Cerebellar nuclear complex (tissue), 1 donor: ENCODE measurements around the gene ABI1.
A peak's percentile ranks its signal among the peaks of the same experiment; 100 is the strongest.

Experiments used
- DNase-seq, 2 experiments: peaks; one replicate each; lab custom pipeline; 2025; lab: John Stamatoyannopoulos, UW

ABI1 gene

DNA sequence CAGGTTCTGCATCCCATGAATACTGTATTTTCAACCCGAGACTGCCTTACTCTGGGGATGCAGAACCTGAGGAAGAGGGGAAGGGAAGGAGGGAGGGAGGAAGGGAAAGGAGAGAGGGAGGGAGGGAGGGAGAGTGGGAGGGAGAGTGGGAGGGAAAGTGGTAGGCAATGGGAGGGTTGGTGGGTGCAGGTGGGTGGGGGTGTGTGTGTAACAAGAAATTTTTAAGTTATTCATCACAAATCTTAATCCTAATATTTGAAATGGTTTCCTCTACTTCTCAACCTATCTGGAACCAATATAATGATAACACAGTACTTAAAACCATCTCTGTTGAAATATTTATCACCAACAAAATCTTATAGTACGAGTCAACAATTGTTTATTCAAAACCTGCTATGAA, 95.2 kb downstream of the ABI1 start:
- no peak for DNase-seq

DNA sequence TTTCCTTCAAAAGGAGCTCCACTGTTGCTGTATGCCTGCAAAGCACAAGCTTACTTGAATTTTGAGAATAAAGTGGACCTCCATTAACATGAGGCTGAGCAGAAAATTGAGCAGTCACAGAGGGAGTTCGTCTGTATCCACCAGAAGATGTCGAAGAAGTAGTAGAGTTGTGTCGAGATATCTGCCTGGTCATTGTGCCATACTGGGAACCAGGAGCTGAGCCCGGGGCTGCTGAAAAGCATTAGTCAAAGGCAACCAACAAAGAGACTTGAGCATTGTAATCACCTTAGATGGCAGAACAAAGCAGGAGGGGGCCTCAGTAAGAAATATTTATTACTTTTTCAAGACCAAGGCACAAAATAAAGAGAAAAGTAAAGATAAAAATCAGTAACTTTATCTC, 101.8 kb downstream of the ABI1 start:
- DNase-seq: no peak

DNA sequence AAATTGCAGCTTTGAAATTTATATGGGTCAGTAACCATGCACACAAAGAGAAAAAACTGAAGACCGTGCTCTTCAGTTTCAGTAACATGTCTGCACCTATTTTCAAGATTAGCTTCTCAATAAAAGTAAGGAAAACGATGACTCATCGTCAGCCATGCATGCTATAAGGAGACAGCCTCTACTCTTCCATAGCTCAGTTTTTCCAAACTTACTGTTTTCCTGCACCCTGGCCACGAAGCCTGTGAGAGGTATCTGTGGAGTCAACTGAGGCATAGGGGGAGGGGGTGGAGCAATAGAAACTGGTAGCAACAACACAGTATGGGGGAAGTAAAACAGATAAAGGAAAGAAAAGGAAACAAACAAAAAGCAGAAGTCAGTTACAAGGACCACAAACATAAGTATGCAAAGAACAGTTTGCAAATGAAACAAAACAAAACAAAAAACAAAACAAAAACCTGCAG, 105.3 kb downstream of the ABI1 start:
- no peak for DNase-seq

DNA sequence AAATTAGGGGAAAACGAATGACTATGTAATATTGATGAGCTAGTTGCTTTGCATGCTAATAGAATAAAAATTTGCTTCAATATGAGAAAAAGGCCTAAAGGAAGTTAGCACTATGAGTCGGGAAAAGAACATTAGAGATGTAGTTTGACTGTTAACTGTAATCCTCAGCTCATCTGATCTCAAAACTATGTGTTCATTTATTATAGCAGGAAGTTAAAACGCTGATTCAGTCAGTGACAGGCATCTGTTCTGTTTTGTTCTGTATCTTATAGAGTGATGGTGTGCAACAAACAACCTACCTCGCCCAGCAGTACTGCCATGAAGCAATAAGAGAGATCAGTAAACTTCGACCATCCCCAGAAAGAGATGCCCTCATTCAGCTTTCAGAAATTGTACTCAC, 114.7 kb downstream of the ABI1 start:
- DNase-seq: no peak

DNA sequence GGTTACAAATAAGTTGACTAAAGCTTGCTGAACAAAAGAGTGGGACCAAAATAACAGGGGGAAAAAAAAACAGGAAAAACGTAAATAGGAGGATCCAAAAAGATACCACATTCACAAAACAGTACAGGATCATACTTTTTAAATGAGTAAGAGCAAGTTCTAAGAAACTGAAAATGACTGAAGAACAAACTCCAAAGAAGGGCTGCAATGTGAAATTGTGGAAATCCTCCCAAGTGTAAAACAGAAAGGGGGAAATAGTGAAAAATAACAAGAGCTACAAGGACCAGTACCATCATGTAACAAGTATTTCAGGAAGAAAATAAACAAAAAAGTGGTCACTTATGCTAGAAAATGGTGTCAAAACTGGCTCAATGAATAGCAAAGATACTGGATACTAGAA, 116.9 kb downstream of the ABI1 start:
- DNase-seq: no peak

DNA sequence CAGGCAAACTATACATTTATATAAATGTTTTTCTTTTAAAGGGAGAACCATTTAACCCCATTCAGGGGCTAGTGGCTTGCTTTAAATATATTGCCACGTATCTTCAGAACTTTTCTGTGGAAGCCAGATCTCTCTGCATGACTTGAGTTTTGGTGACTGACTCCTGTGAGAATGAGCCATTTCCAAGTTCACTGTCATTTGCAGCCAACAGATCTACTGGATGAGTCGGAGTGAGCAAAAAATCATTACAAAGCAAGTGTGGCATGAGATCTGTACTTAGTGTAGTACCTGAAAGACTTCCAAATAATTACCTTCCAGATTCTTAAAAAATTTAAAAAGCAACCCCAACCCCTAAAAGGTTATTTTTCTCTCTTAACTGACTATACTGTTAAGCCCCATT, 117.7 kb downstream of the ABI1 start:
- DNase-seq: no peak

DNA sequence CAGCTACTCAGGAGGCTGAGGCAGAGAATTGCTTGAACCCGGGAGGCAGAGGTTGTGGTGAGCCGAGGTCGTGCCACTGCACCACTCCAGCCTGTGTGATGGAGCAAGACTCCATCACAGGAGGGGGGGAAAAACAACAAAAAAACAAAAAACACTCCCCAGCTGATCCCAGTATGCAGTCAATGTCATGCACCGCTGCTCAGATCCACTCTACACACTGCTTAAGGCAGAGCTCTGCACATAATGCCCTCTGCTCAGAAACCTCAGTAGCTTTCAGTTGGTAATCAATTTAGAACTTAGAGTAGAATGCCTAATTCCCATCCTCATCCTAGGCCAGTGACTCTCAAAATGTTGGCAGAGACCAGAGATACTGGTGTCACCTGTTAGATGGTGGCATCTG, 119.4 kb downstream of the ABI1 start:
- DNase-seq: no peak

DNA sequence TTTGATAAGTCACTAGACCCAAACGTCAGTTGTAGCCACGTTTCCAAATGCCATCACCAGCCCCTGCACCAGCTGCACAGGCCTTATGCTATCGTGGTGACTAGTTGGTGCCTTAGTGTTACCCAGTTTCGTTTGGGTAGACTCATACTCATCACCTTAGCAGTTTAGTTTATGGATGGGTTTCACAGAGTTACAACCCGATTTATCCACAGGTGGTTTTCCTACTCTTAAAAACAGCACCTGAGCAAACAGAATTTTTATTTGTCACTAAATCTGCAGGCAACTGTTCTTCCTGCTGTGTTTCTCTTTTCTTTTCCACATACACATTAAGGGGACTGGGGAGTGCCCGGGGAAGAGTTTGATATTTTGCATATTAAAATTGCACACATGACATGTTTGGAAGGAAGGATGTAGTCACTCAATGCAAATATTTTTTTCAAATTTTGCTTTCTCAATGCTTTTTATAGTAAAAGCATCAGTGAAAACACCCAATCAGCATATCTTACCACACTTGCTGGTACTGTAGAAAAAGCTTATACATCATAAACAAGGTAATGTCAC, 121.6 kb downstream of the ABI1 start:
- DNase-seq: no peak

DNA sequence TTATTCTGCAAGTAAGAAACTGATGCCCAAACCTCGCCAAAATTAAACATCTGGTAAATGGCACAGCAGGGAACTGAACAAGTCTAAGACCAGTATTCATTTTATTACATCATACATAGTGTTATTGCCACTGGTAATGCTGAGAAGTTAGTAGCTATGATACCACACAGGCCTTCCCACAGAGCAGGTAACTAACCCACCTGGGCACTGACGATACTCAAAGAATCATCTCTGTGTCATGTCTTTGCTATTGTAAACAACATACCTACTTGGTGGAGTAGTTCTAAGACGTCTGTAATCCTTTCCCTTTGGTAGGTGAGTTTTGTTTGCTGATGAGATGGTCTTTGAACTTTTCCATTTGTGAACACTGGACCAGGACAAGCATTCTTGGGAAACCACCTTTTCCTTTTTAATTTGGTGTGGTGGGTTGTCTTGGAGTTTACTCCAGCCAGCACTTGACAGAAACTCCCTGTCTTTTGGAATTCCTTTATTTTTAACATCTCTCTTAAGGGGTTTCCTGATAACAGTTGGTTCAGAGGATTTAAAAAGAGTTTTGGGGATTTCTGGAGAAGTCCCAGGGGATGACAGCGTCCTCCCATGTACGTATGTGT, 122.4 kb downstream of the ABI1 start:
- no peak for DNase-seq

DNA sequence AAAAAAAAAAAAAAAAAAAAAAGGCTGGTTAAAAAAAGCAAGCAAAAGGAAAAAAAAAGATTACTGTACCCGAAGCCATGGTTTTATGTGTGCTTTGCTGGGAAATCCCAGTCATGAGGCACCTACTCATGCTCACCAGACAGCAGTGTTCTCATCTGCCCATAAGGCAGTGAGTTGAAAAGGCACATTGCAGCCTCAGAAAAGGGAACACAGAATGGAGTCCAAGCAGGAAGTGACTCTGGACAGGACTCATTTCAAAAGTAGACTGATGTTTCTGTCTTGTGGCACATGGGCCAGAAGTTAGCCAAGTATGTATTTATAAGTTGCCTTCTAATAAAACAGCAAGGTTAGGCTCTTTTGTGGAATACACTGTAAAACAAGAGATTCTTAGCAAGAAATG, 123.0 kb downstream of the ABI1 start:
- DNase-seq: no peak

DNA sequence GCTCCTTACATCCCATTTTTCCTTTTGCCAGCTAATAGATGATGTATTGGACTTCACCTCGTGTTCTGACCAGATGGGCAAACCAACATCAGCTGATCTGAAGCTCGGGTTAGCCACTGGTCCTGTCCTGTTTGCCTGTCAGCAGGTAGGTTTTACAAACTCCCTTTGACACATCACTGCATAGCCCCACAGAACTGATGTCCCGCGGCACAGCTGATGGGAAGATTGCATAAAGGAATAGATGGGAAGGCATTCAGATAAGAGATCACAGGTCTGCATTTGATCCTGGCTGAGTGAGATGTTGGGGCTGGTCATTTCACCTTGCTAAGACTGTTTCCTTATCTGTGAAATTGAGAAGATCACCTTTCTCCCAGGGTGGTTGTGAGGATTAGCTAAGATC, 125.3 kb downstream of the ABI1 start:
- DNase-seq: no peak

DNA sequence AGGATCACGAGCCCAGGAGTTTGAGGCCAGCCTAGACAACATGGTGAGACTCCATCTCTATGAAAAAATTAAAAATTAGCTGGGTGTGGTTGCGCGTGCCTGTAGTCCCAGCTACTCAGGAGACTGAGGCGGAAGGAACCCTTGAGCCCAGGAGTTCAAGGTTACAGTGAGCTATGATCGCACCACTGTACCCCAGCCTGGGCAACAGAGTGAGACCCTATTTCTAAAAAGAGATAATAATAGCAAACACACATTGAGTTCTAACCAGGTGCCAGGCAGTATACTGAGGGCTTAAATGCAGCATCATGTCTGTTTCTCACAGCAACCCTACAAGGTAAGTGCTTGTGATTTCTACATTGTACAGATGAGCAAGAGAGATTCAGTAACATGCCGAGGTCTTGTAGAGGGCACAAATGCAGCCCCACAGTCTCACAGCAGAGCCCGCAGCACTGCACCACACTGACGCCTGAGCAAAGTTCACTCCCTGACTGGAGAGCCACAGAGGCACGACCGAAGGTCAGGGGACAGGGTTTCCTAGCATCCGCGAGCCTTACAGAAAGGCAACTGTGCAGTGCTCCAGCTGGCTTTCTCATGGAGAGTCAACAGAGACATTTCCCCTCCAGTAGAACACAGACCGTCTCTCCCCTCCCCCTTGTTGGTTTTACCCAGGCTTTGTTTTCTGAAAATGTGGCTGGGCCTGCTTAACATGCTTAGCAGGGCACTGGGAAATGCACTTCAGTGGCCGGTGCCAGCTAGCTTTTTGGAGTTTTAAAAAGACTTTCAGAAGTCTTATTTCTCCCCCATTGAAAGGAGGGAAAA, 126.8 kb downstream of the ABI1 start:
- DNase-seq: no peak

DNA sequence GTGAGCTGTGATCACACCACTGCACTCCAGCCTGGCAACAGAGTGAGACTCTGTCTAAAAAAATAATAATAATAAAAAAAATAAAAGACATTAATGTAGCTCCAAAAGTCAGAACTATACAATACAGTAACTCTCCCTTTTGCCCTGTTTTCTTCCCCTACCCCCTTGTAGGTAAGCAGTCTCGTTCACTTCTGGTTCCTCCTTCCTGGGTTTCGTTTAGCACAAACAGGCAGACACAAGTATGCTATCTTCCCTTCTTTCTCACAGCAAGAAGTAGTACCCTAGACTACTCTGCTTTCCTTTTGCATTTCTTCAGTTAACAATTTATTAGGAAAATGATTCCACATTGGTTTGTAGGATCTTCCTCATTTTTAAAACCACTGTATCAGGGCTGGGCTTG, 130.2 kb downstream of the ABI1 start:
- no peak for DNase-seq

DNA sequence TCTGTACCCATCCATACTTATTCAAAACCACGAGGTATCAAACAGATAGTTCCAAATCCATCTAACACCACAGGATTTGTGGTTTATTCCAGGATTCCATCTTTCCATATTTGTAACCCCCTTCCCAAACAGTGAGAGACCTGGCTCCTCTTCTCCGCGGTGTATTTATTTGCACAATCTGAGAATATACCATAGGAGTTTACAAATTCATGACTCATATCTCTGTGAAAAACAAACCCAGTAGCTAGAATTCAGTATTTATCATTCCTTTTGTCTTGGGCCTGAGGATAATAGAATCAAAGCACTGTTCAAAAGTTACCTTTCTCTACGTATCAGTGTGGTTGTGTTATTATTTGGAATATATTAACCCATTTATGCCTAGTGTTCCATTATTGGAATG, 131.4 kb downstream of the ABI1 start:
- DNase-seq: no peak

DNA sequence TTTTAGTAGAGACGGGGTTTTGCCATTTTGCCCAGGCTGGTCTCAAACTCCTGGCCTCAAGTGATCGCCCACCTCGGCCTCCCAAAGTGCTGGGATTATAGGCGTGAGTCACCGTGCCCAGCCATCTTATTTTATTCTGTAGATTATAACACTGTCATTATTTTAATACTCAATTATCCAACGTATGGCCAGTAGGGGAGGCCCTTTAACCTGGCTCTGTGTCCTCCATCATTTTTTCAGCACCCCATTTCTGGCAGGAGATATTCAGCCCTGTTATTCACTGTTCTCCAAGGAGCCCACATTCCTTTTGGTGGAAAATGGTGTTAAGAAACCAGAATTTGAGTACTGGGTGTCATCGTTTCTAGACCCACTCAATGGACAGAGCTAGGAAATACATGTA, 131.8 kb downstream of the ABI1 start:
- DNase-seq: no peak

DNA sequence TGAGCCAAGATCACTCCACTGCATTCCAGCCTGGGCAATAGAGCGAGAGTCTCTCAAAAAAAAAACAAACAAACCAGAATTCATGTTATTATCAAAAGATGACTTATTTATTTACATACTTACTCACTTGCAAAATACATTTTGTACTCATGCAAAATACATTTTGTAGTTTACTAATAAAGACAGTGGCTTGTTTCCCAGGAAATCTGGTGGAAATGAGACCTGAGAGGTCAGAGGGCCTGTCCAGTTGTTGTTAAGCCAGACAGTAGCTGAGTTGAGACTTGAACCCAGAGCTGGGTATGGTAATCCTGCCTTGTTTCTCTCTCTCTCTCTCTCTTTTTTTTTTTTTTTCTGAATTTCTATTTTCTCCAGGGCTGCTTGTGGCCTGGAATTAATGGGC, 133.8 kb downstream of the ABI1 start:
- no peak for DNase-seq

DNA sequence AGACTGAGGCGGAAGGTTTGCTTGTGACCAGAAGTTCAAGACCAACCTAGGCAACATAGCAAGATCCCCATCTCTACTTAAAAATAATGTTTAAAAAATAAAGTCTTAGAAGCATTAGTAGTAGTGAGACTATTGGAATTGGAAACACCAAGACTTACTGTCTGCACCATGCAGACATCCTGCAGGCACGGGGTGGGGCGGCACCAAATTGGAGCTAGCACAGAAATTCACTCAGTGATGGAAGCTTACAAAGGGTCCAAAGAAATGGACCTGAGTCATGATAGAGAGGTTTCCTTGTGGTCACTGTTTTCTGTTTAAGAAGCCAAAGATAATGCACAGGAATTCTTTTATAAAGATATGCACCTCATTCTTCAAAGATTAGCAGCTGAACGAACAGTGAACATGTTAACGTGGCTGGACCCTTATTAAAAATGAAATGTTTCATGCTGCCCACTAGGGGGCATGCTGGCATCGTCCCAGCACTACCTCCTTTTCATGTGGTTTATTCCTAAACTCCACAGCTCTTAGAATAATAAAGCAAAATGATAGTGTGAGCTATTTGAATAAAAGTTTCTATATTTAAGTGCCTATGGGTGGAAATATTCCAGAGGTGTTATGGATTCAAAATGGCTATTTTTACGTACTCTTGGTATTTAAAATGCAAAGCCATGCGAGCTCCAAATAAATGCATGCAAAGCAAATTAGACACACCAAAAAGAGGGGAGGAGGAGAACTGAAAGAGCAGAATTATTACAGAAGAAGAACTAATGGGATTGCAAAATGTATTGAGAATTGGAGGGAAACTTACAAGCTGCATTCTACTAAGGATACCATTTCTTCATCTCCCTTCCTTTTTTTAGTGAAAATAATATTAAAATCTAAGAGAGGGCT, 134.7 kb downstream of the ABI1 start:
- no peak for DNase-seq

DNA sequence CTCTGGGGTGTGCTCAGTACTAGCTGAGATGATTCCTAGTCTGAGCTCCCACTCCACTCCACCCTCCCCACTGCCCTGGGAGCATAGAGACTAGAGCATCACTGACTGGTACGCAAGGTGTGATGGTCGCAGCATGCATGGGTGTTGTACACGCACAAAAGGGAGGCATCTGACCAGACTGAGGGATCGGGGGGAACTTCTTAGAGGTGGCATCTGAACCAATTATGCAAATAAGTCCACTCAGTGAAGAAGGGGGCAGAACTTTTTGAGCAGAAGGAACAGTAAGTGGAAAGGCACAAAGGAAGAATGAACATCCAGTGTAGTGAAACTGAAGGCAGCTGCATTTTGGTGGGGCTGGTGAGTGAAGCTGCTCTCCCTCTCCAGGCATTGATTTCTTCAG, 137.7 kb downstream of the ABI1 start:
- no peak for DNase-seq

DNA sequence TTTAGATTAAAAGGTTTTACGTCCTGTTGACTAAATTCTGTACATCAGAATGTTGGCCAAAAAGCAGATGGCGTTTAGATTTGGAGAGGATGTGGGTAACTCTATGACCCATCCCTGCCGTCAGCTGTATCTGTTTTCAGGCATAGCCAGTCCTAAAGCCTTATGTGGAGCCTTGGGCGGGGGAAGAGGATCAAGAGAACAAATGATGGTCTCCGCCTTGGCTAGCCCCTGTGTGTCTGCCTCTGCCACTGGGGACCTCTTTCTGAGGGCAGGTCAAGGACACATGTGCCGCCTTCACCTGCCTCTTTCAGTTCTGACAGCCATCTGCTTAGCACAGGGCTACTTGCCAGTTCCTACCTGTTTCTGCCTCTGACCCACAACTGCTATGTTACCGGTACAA, 139.2 kb downstream of the ABI1 start:
- no peak for DNase-seq

DNA sequence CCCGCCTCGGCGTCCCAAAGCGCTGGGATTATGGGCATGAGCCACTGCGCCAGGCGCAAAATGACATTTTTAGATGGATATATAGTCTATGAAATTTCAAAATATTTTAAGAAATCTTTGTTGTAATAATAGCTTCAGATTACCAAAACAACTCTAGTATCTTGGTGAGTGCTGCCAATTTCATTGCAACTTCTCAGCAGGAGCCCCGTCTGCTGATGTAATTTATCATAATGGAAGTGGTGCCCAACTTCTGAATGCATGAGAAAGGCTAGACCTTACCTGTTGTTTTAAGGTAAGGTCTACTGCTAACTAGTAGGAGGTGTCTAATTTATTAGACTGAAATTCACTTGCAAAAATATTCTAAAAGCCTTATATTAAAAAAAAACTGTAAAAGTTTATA, 143.3 kb downstream of the ABI1 start:
- DNase-seq: no peak

DNA sequence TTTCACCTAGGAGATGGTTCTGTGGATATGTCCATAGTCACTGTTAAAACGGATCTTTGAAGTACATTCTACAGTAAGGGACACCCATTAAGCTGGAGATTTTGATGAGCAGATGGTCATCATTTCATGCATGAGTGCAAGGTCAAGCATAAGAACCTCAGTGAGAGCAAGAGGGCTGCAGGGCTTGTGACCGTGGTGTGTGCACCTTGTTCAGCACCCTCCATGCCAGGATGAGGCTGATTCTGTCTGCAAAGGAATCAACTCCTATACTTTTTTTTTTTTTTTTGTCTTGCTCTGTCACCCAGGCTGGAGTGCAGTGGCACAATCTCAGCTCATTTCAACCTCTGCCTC, 145.6 kb downstream of the ABI1 start:
- peak; percentile 21 to 27 for DNase-seq

DNA sequence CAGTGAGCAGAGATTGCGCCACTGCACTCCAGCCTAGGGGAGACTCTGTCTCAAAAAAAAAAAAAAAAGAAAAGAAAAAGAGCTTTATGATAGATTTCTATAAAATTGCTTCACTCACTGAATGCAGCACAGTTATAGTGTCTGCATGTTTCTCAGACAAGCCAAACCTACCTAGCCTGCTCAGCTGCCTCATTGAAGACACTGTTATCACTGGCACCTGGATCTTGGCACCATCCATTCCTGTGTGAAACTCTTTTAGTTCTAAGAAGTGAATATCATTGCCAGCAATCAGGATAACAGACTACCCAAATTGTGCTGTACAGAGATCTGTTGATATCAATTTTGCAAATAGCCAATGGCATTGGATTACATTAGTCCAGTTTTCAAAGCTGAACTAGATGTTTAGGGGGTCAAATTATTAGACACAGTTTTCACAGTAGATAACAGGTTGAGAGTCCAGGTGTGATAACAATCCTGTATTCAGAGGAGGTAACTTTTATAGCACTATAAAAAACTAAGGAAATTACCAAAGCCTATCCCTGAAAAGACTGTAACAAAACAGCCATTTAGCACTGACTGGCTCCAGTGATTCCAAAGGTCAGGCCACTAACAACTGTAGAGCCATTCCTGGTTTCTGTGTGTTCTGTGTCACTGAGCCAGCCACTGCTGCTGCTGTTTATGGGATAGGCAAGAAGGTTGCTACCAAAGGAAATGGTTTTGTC, 146.2 kb downstream of the ABI1 start:
- DNase-seq: no peak
